ENCODE data around the gene KCNE2.

Gene KCNE2

GRCh38 chr21:34351786-34352241 is 12.0 kb upstream of the KCNE2 start:
- Histone ChIP-seq H3K27me3 (ENCODE audit: control insufficient read depth in 5 of 5, insufficient read depth in 4 of 5, low read length in 5 of 5) (no peaks in the 10 kb centered on the region), H3K27ac (ENCODE audit: low read depth, low read length) (no peak overlapping the region), H3K9me3 (ENCODE audit: control insufficient read depth in 5 of 5, low read length in 5 of 5) (no peaks in the 10 kb centered on the region), H3K4me3 (ENCODE audit: low read depth in 1 of 5, low read length in 5 of 5) (no peak overlapping the region), H3K9ac (ENCODE audit: low read length in 5 of 5) (no peak overlapping the region), H3K4me1 (ENCODE audit: control insufficient read depth in 5 of 5, insufficient read depth in 5 of 5, low read length in 5 of 5) (peaks cover 0 to 17% (median 6%) of the 10 kb centered on the region in 5 donors), H3K36me3 (ENCODE audit: control insufficient read depth in 5 of 5, insufficient read depth in 5 of 5, low read length in 5 of 5) (no peaks in the 10 kb centered on the region)

GRCh38 chr21:34352556-34352955 is 11.2 kb upstream of the KCNE2 start:
- H3K4me1 ChIP-seq (ENCODE audit: control insufficient read depth in 5 of 5, insufficient read depth in 5 of 5, low read length in 5 of 5) = peaks cover 0 to 9% (median 6%) of the 10 kb centered on the region in 5 donors
- H3K27ac ChIP-seq (ENCODE audit: low read depth, low read length) = no peak overlapping the region
- H3K9ac ChIP-seq (ENCODE audit: low read length in 5 of 5) = no peak overlapping the region
- H3K36me3 ChIP-seq (ENCODE audit: control insufficient read depth in 5 of 5, insufficient read depth in 5 of 5, low read length in 5 of 5) = no peaks in the 10 kb centered on the region
- H3K9me3 ChIP-seq (ENCODE audit: control insufficient read depth in 5 of 5, low read length in 5 of 5) = no peaks in the 10 kb centered on the region
- no peaks in the 10 kb centered on the region for H3K27me3 ChIP-seq (ENCODE audit: control insufficient read depth in 5 of 5, insufficient read depth in 4 of 5, low read length in 5 of 5)
- H3K4me3 ChIP-seq (ENCODE audit: low read depth in 1 of 5, low read length in 5 of 5) = no peak overlapping the region

- Histone ChIP-seq H3K27me3 (ENCODE audit: control insufficient read depth in 5 of 5, insufficient read depth in 4 of 5, low read length in 5 of 5) (no peaks in the 10 kb centered on the region), H3K4me1 (ENCODE audit: control insufficient read depth in 5 of 5, insufficient read depth in 5 of 5, low read length in 5 of 5) (peaks cover 0 to 6% (median 4%) of the 10 kb centered on the region in 5 donors), H3K9me3 (ENCODE audit: control insufficient read depth in 5 of 5, low read length in 5 of 5) (no peaks in the 10 kb centered on the region), H3K36me3 (ENCODE audit: control insufficient read depth in 5 of 5, insufficient read depth in 5 of 5, low read length in 5 of 5) (no peaks in the 10 kb centered on the region), H3K9ac (ENCODE audit: low read length in 5 of 5) (no peak overlapping the region), H3K27ac (ENCODE audit: low read depth, low read length) (no peak overlapping the region), H3K4me3 (ENCODE audit: low read depth in 1 of 5, low read length in 5 of 5) (no peak overlapping the region)
Measured at GRCh38 chr21:34353182-34353581, 10.6 kb upstream of the KCNE2 start.

GRCh38 chr21:34354836-34355235 is 9.0 kb upstream of the KCNE2 start:
- Histone ChIP-seq H3K36me3 (ENCODE audit: control insufficient read depth in 5 of 5, insufficient read depth in 5 of 5, low read length in 5 of 5) (no peaks in the 10 kb centered on the region), H3K27ac (ENCODE audit: low read depth, low read length) (no peak overlapping the region), H3K27me3 (ENCODE audit: control insufficient read depth in 5 of 5, insufficient read depth in 4 of 5, low read length in 5 of 5) (no peaks in the 10 kb centered on the region), H3K4me3 (ENCODE audit: low read depth in 1 of 5, low read length in 5 of 5) (no peak overlapping the region), H3K4me1 (ENCODE audit: control insufficient read depth in 5 of 5, insufficient read depth in 5 of 5, low read length in 5 of 5) (no peaks in the 10 kb centered on the region), H3K9ac (ENCODE audit: low read length in 5 of 5) (no peak overlapping the region), H3K9me3 (ENCODE audit: control insufficient read depth in 5 of 5, low read length in 5 of 5) (no peaks in the 10 kb centered on the region)

- Histone ChIP-seq H3K4me3 (ENCODE audit: low read depth in 1 of 5, low read length in 5 of 5) (no peak overlapping the region), H3K27me3 (ENCODE audit: control insufficient read depth in 5 of 5, insufficient read depth in 4 of 5, low read length in 5 of 5) (no peaks in the 10 kb centered on the region), H3K36me3 (ENCODE audit: control insufficient read depth in 5 of 5, insufficient read depth in 5 of 5, low read length in 5 of 5) (no peaks in the 10 kb centered on the region), H3K9ac (ENCODE audit: low read length in 5 of 5) (no peak overlapping the region), H3K4me1 (ENCODE audit: control insufficient read depth in 5 of 5, insufficient read depth in 5 of 5, low read length in 5 of 5) (no peaks in the 10 kb centered on the region), H3K9me3 (ENCODE audit: control insufficient read depth in 5 of 5, low read length in 5 of 5) (no peaks in the 10 kb centered on the region), H3K27ac (ENCODE audit: low read depth, low read length) (no peak overlapping the region)
Measured at GRCh38 chr21:34355570-34355969, 8.2 kb upstream of the KCNE2 start.

GRCh38 chr21:34357889-34358288 is 5.9 kb upstream of the KCNE2 start:
- Histone ChIP-seq H3K36me3 (ENCODE audit: control insufficient read depth in 5 of 5, insufficient read depth in 5 of 5, low read length in 5 of 5) (no peaks in the 10 kb centered on the region), H3K4me3 (ENCODE audit: low read depth in 1 of 5, low read length in 5 of 5) (no peak overlapping the region), H3K27ac (ENCODE audit: low read depth, low read length) (no peak overlapping the region), H3K9ac (ENCODE audit: low read length in 5 of 5) (no peak overlapping the region), H3K4me1 (ENCODE audit: control insufficient read depth in 5 of 5, insufficient read depth in 5 of 5, low read length in 5 of 5) (peaks cover 0 to 7% (median 5%) of the 10 kb centered on the region in 5 donors), H3K9me3 (ENCODE audit: control insufficient read depth in 5 of 5, low read length in 5 of 5) (no peaks in the 10 kb centered on the region), H3K27me3 (ENCODE audit: control insufficient read depth in 5 of 5, insufficient read depth in 4 of 5, low read length in 5 of 5) (peaks cover 0 to 5% (median 0%) of the 10 kb centered on the region in 5 donors)

- Histone ChIP-seq H3K4me1 (ENCODE audit: control insufficient read depth in 5 of 5, insufficient read depth in 5 of 5, low read length in 5 of 5) (peaks cover 0 to 7% (median 5%) of the 10 kb centered on the region in 5 donors), H3K36me3 (ENCODE audit: control insufficient read depth in 5 of 5, insufficient read depth in 5 of 5, low read length in 5 of 5) (no peaks in the 10 kb centered on the region), H3K4me3 (ENCODE audit: low read depth in 1 of 5, low read length in 5 of 5) (no peak overlapping the region), H3K9me3 (ENCODE audit: control insufficient read depth in 5 of 5, low read length in 5 of 5) (no peaks in the 10 kb centered on the region), H3K27me3 (ENCODE audit: control insufficient read depth in 5 of 5, insufficient read depth in 4 of 5, low read length in 5 of 5) (peaks cover 0 to 5% (median 0%) of the 10 kb centered on the region in 5 donors), H3K9ac (ENCODE audit: low read length in 5 of 5) (no peak overlapping the region), H3K27ac (ENCODE audit: low read depth, low read length) (no peak overlapping the region)
Measured at GRCh38 chr21:34358866-34359265, 4.9 kb upstream of the KCNE2 start.

- Histone ChIP-seq H3K4me3 (ENCODE audit: low read depth in 1 of 5, low read length in 5 of 5) (no peak overlapping the region), H3K9me3 (ENCODE audit: control insufficient read depth in 5 of 5, low read length in 5 of 5) (no peaks in the 10 kb centered on the region), H3K4me1 (ENCODE audit: control insufficient read depth in 5 of 5, insufficient read depth in 5 of 5, low read length in 5 of 5) (peaks cover 0 to 7% (median 5%) of the 10 kb centered on the region in 5 donors), H3K27ac (ENCODE audit: low read depth, low read length) (no peak overlapping the region), H3K9ac (ENCODE audit: low read length in 5 of 5) (no peak overlapping the region), H3K36me3 (ENCODE audit: control insufficient read depth in 5 of 5, insufficient read depth in 5 of 5, low read length in 5 of 5) (no peaks in the 10 kb centered on the region), H3K27me3 (ENCODE audit: control insufficient read depth in 5 of 5, insufficient read depth in 4 of 5, low read length in 5 of 5) (peaks cover 0 to 5% (median 0%) of the 10 kb centered on the region in 5 donors)
Measured at GRCh38 chr21:34360488-34361241, 3.1 kb upstream of the KCNE2 start.

GRCh38 chr21:34362136-34362444 is 1.7 kb upstream of the KCNE2 start:
- Histone ChIP-seq H3K9me3 (ENCODE audit: control insufficient read depth in 5 of 5, low read length in 5 of 5) (no peaks in the 10 kb centered on the region), H3K36me3 (ENCODE audit: control insufficient read depth in 5 of 5, insufficient read depth in 5 of 5, low read length in 5 of 5) (no peaks in the 10 kb centered on the region), H3K27ac (ENCODE audit: low read depth, low read length) (no peak overlapping the region), H3K4me1 (ENCODE audit: control insufficient read depth in 5 of 5, insufficient read depth in 5 of 5, low read length in 5 of 5) (peaks cover 0 to 7% (median 5%) of the 10 kb centered on the region in 5 donors), H3K4me3 (ENCODE audit: low read depth in 1 of 5, low read length in 5 of 5) (no peak overlapping the region), H3K9ac (ENCODE audit: low read length in 5 of 5) (no peak overlapping the region), H3K27me3 (ENCODE audit: control insufficient read depth in 5 of 5, insufficient read depth in 4 of 5, low read length in 5 of 5) (peaks cover 0 to 5% (median 0%) of the 10 kb centered on the region in 5 donors)

GRCh38 chr21:34362670-34363069 is 1.1 kb upstream of the KCNE2 start:
- Histone ChIP-seq H3K36me3 (ENCODE audit: control insufficient read depth in 5 of 5, insufficient read depth in 5 of 5, low read length in 5 of 5) (no peaks in the 10 kb centered on the region), H3K27ac (ENCODE audit: low read depth, low read length) (no peak overlapping the region), H3K4me3 (ENCODE audit: low read depth in 1 of 5, low read length in 5 of 5) (no peak overlapping the region), H3K4me1 (ENCODE audit: control insufficient read depth in 5 of 5, insufficient read depth in 5 of 5, low read length in 5 of 5) (peaks cover 0 to 7% (median 5%) of the 10 kb centered on the region in 5 donors), H3K9ac (ENCODE audit: low read length in 5 of 5) (no peak overlapping the region), H3K27me3 (ENCODE audit: control insufficient read depth in 5 of 5, insufficient read depth in 4 of 5, low read length in 5 of 5) (peaks cover 0 to 5% (median 0%) of the 10 kb centered on the region in 5 donors), H3K9me3 (ENCODE audit: control insufficient read depth in 5 of 5, low read length in 5 of 5) (no peaks in the 10 kb centered on the region)
